Endometrial microvascular endothelial cells (primary cell): ENCODE measurements around the gene PRKCA. TPM values are rescaled to one million over a fixed set of nuclear protein-coding genes. Genes with fewer than 3 reads are reported as not detected.

Source experiments
- in situ Hi-C: cut with HindIII; loops from 2 replicates; pipeline ENCODE4 v1.10.0; 2017; ENCODE audit warnings: low sequenced_read_pairs, low pct_unique_long_range_greater_than_20kb; ENCODE audit errors: inconsistent ontology term
- total RNA-seq: library from RNA; depleted of rRNA; stranded (reverse); fragments of >200 nt; gene quantifications from one replicate; pipeline ENCODE4 v1.2.3, GENCODE V29; 2015; ENCODE audit errors: inconsistent ontology term

Gene PRKCA
- total RNA-seq, 1 donor from 2014 or later, result 21.7 TPM

DNA sequence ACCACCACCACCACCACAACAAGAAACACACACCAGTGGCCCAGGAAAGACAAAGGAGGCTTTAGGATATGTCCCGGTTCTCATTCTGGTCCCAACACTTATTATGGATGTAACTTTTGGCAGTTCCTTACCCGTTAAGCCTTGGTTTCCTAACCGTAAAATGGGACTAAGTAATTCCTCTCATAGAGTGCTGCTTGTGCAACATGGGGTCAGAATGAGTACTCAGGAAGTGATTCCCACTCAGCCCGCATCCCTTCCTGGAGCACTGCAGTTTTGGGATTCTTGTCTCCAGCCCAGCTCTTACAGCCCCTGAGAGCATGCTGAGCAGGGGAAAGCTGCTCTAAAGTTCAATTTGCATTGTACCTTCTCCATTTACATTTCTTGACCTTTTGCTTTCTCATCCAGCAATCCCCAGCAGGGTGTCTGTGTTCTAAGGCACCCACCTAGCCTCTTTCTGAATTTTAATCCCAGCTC, 262.6 kb downstream of the PRKCA start:
- in situ Hi-C loops, result no loop called here

DNA sequence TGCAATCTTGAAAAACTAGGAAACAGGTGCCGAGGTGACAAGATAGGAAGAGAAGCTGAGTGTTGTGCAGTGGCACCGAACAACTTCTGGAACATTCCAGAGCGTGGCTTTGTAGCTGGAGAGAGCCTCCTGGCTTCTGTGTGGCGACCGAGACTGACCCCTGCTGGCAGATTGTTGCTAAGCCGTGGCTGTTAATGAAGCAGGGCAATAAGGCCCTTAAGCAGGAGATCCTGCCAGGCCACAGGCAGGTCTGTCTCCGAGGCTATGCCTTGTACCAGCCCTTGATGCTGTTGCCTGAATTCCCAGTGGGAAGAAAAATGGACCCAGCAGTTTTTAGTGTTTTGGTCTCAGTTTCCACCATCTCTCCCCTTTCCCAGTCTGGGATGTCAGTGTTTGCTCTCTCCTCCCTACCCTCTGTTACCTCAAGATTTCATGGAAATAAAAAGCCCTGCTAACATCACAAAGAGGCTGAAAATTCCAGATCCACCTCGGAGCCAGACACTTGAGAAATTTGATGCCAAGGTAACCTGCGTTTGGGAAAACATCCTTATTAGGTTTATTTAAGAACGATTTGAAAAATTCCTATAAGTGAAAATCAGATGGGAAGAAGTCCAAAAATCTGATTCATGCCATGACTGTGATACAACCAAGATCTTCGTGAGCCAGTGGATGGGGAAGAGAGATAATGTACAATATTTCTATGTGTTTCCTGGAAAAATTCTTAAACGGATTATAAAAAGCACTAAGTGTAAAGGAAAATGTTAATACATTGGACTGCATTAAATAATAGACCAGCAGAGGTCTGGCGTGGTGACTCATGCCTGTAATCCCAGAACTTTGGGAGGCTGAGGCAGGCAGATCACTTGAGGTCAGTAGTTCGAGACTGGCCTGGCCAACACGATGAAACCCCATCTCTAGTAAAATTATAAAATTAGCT, 265.1 kb downstream of the PRKCA start:
- in situ Hi-C loops, result no loop called here

DNA sequence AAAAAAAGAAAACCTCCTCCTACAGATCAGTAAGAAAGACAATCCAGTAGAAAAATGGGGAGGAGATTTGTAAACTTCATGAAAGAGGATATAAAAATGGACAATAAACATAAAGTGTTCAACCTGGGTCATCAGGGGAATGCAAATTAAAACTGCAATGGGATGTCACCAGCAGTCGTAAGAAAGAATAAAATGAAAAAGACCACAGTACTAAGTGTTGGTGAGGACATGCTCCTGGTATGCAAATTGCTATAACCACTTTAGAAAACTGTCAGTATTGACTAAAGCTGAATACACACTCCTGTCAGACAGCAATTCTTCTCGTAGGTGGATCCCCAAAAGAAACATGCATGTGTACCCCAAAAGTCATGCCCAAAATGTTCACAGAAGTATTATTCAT, 267.2 kb downstream of the PRKCA start:
- in situ Hi-C loops, result no loop called here

DNA sequence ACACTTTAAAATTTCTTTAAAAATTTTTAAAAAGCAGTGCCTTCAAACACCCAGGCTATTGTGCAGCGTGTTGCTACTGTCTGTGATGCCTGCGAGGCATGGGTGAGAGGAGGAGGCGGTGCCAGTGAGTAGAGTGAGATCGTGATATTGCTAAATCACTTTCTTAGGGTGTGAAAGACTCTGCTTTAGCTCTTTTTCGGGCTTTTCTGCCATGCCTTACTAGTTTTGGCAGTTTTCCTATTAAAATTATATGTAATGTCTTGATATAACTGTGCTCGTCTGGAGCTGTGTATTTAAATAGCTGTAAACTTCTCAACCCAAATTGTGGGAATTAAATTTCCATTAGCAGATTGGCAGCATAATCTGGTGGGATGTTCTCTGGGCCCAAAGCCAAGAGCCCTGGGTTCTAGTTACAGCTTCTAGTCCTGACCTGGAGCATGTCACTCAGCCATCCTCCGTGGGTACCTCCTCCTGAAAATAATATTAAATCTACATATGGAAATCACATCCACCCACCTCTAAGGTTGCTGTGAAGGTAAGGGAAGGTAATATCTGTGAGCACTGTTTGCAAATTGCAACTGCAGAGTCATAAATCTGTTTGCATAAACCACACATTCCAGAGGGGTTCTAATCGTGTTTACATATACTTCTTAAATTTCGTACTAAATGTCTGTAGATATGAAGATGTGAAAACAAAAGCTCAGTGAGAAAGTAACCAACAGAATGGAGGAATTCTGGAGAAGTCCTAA, 268.2 kb downstream of the PRKCA start:
- in situ Hi-C loops, result no loop called here

DNA sequence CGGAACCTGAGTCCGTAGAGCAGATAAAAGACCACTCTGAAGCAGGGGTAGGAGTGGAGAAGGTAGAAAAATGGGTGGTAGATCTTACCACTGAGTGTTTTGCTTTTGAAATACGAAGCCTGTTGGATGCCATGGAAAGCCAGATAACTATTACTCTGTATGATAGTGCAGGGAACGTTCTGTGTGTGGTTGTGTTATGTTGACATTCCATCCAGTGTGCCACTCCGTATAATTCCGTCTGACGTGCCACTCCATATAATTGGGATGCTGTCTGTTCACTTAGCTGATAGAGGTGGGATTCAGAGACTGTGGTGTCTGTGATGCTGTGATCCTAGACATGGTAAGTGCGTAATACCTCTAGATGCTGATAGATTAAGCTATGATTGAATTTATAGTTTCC, 269.3 kb downstream of the PRKCA start:
- in situ Hi-C loops, result no loop called here

DNA sequence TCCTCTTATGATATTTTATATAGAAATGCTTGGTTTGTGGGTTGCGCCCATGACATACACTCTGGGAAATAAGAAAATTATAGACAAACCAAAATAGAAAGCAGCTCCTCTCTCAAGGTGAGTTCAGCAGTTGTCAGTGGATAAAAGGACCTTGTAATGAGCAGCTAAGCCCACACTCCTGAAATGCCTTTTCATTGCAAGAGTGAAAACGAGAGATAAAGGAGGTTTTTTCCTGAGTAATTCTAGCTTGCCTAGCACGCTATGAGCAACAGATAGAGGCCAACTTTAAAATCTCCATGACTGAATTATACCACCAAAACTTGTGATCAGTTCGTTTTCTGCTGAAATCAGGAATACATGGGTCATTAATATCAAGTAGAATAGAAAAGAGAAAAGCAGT, 270.7 kb downstream of the PRKCA start:
- in situ Hi-C loops, result no loop called here

DNA sequence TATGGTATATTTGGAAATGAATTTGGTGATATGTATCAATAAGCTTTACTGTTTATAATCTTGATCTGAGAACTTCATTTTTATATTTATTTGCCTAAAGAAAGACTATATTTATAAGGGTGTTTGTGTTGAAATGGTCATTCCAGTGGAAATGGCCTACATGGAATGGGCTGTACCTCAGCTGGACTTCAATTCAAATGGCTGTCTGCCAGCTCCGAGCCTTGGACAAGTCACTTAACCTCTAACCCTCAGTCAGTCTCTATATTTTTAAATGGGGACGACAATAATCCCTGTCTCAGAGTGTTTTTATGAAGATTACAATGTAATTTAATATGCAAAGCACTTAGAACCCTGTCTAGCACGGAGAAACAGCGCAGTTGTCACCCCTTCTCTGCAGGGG, 271.7 kb downstream of the PRKCA start:
- in situ Hi-C loops, result no loop called here

DNA sequence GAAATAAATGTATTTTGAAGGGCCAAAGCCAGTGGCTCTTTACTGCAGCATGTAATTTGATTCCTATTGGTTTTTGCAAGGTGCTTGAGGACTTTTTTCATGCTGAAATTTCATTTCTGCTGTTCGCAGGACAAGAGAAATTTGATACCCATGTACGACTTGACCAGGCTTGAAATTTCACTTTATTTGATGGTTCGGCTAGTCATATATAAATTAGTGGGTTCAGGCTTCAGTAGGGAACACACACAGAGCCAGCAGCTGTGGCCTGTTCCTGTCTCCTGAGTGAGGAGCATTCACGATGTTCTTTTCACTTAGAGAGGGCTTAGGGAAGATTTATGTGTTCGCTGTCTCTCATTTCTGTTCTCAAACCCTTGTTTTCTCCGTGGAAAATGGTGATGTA, 274.1 kb downstream of the PRKCA start:
- in situ Hi-C loops, result no loop called here

DNA sequence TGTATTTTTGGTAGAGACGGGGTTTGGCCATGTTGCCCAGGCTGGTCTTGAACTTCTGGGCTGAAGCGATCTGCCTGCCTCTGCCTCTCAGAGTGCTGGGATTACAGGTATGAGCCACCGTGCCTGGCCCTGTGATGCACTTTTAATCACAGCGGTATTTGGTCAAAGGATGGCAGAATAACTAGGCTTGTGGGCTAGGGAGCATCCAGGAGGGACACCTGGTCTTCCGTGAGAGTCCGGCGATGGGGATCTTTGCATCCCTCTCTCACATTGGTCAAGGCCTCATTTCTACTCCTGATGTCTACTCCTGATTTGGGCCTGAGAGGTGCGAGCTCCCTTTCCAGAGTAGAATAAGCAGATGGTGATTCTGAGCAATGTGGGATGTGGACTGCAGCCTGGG, 274.6 kb downstream of the PRKCA start:
- in situ Hi-C loops, result no loop called here

DNA sequence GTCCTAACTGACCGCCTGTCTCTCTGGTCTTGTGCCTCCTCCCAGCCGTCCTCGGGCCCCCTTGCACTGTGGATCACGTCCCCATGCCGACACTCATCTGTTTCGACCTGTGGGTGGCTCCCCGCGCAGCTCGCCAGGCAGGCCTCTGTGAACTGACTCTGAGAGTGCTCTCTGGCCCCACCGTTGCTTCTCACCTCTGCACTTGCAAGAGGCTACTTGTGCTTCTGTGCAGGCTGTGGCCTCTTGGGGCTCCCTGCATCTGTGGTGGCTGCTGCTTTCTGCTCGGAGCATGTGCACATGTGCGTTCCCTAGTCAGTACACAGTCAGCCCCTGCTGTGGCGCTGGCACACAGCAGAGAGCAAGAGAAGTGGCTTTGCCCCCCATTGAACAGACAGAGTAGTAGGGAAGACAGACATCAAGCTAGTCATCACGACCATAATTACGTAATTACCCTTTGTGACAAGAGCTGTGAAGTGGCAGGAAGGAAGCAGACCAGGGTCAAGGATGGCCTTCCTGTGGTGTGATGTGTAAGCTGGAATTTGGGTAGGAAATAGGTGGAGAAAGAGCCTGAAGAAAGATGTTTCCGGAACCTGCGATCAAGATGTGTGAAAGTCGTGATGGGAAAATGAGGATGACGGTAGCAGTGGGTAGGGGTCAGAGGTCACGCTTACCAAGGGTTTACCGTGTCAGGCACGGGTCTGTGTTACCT, 276.5 kb downstream of the PRKCA start:
- in situ Hi-C loops, result no loop called here

DNA sequence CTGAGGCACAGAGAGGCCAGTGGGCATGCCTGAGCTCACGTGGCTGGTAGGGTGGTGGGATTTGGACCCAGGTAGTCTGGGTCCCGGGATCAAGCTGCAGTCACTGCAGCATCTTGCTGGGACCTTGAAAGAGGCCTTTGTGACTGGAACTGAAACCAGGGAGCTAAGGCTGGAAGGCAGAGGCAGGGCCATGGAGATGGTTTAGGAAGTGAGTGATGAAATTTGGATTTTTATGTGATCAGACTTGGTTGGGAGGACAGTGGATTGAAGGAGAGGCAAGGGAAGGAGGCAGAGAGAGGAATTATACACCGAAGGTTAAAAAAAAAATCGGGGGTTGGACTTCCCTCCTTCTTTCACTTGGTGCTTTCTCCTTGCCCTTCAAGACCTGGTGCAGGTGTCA, 277.1 kb downstream of the PRKCA start:
- in situ Hi-C loops, result no loop called here

DNA sequence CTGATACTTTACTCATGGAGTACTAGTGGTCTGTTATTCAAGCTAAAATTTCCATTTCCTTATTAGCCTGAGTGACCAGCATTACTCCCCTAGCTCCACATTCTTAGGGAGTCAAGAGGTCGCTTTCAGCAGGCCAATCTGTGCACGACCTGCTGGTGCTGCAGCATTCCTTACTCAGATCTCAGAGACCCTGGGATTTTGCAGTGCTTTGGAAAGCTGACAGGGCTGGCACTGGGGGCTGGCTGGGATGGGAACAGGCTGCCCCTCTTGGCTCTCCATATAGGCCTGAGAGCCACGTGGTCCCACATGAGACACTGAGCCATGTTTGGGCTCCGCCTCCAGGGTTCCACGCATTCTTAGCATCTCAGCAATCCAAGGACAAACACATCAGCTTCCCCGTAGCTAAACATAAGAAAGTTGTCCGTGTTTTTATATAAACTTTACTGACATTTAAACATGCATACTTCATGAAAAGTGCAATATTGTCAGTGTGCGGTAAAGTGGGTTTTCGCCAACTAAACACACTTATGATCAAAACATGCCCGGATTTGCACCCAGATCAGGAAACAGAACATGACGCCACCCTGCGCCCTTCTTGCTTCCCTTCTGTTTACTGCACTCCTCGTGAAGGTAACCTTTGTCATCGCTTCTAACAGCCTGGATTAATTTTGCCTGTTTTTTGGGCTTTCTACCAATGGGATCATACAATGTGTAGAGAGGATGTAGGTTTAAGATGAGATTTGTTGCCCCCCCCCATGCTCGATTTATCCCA, 278.0 kb downstream of the PRKCA start:
- in situ Hi-C loops, result no loop called here

DNA sequence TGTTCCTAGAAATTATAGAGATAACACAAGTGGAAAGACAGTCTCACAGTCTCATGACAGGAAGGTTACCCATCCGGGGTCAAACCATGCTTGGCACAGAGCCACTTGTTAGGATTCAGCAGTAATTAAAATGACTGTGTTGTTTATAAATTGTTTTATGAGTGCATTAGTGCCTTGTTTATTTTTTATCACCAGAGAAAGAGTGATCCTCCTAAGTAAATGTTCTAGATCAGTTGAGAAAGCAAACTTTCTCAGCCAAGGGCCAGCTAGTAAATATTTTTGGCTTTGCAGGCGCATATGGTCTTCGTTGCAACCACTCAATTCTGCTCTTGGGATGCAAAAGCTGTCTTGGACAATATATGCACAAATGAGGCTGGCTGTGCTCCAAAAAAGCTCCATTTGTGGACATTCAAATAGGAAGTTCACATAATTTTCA, 278.6 kb downstream of the PRKCA start:
- in situ Hi-C loops, result no loop called here

DNA sequence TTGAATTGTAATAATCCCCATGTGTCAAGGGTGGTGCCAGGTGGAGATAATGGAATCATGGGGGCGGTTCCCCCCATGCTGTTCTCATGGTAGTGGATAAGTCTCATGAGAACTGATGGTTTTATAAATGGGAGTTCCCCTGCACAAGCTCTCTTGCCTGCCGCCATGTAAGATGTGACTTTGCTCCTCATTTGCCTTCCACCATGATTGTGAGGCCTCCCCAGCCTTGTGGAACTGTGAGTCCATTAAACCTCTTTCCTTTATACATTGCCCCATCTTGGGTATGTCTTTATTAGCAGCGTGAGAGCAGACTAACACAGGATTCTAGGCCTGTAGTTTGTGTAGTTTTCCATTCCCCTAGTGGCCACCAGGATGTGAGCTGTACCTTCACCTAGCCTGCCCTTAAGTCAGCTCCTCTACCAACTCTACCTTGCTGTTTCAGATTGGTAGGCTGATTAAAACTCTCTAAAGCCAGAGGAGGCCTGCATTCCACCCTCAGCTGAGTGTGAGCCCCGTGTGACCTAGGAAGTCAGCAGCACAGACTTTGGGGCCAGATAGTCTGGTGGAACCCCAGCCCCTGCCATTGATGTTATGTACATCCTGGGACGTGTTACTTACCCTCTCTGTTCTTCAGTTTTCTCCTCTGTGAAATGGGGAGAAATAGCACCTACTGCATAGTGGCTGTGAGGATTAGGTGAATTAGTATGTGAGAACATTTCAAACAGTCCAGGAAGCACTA, 280.1 kb downstream of the PRKCA start:
- in situ Hi-C loops, result no loop called here

DNA sequence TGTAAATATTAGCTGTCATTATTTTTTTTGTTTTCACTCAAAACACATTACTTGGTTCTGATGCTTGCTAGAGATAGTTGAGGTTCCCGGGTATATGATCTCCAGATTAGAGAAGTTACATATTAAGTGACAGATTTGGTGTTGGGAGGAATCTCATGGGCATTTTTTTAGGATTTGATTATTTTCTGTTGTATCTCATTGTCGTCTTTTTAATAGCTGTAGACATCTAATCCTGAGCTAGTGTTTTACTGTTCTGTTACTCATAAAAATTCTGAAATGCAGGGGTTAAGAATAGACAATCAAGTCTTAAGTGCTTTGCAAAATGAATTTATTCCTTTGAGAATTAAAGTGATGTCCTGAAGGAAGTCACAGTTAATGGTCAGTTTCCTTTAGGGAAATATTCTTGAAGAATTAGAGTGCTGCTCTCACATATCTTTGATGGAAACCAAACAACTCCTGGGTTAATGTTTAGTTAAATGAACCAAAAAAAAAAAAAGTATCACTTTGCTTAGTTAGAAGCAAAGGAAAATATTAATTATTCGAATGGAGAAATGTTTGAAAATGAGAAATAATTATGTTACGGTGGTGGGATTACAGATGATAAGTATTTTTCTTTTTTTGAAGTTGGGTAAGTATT, 280.8 kb downstream of the PRKCA start:
- in situ Hi-C loops, result no loop called here

DNA sequence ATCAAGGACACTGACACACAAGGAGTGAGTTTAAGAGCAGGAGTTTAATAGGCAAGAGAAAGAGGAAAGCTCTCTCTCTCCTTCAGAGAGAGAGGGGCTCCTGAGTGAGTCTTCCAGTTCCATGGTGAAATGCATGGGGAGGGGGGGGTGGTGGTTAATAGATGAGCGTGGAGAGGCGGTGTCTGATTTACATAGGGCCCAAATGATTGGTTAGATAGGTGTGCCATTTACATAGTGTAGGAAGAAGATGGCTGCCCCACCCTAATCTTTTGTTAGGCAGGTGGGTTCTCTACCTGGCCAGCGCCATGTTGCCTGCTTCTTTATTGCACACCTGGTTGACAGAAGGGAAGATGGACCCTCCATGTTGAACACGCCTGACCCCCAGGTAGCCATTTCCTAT, 282.5 kb downstream of the PRKCA start:
- in situ Hi-C loops, result no loop called here

DNA sequence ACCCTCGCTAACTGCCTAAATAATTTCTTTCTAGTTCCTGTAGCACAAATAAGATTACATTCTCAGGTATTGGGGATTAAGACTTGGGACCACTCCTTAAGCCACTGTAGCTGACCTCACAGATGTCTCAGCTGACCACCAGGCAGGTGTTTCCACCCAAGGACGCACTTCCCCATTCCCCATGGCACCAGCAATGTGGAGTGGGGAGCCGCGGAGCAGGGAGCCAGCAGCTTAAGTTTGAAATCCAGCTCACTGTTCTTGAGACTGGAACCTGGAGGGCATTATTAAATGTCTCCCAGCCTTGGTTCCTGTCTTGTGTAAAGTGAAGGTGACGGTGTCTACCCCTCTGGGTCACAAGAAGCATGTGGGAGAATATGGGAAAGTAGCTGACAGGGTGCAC, 283.1 kb downstream of the PRKCA start:
- in situ Hi-C loops, result no loop called here

DNA sequence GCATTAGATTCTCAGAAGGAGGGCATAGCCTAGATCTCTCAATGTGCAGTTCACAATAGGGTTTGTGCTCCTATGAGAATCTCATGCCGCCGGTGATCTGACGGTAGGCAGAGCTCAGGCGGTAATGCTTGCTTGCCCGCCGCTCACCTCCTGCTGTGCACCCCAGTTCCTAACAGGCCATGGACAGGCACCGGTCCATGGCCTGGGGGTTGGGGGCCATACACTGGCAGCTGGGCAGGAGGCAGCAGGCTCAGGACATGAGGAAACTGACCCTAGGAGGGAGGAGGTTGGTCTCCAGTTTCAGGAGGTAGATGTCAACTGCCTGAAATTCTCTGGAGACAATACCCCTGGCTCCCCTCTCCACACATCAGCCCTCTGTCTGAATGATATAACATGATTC, 287.5 kb downstream of the PRKCA start:
- in situ Hi-C loops, result no loop called here
